Stimulated activated CD4-positive, alpha-beta T cell treated with anti-CD3 and anti-CD28 coated beads, Interleukin-4, amount 100 ng/mL, for 4 hours (primary cell): Measurements from ENCODE around the gene XG.
A peak's percentile ranks its signal among the peaks of the same experiment; 100 is the strongest.
"Not testable (repeated sequence)": the region's sequence is repeated elsewhere in the genome, so short reads cannot be mapped to it uniquely, and the experiment has no call there.

ENCODE experiments used
- DNase-seq, 2 experiments: peaks; one replicate each; pipeline ENCODE4 v3.0.0-alpha.2; 2020

Gene XG

DNA sequence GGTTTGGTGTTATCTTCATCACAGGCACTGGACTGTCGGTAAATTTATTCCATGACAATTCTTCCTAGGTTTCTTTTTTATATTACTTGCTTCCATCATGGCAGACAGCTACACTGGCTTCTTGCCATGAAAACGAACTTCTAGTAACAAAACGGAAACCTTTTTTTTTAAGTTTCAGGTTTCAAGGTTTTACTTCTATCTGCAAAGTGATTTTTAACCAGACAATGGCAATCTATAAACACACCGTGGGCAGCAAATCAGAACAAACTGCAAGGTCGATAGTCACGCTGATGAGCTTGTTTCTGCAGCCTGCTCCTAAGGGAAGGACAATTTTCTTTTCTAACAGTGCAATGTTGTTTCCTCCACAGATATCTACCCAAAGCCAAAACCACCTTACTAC is 29.9 kb downstream of the XG start:
- DNase-seq = no peak

DNA sequence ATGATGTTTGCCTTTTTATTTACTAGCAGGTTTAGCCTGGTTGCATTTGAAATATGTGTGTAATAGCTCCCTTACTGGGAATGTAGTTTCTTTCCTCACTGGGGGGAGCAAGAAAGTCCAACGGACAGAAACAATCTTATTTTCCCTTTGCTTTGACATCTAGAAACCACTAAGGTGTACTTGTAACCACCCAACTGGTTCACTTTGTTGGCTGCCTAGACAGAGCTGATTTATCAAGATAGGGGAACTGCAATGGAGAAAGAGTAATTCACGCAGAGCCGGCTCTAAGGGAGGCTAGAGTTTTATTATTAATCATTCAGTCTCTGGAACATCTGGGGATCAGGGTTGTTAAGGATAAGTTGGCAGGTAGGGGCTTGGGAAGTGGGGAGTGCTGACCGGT is 30.3 kb downstream of the XG start:
- no peak for DNase-seq

DNA sequence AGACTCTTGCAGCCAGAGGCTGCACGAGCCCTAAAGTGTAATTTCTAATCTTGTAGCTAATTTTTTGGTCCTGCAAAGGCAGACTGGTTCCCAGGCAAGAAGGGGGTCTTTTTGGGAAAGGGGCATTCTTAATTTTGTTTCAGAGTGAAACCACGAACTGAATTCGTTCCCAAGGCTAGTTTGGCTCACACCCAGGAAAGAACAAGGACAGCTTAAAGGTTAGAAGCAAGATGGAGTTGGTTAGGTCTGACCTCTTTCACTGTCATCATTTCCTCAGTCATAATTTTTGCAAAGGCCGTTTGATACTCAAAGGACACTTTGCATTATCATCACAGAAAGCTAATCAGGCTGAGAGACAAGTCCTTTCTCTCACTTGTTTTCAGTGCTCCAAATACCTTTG is 30.9 kb downstream of the XG start:
- DNase-seq = no peak

DNA sequence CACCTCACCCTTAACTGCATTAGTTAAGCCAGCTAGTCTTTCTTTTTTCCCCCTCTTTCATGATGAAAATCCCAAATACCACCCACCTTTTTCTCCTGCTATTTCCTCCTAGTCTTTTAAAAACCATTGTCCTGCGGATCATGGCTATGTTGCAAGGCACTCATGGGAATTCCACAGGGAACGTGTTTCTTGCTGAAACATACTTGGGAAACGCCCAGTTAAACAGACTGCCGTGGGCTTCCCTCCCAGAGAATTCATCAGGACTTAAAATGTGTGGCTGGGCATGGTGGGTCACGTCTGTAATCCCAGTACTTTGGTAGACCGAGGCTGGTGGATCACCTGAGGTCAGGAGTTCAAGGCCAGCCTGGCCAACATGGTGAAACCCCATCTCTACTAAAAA is 32.2 kb downstream of the XG start:
- DNase-seq = no peak

DNA sequence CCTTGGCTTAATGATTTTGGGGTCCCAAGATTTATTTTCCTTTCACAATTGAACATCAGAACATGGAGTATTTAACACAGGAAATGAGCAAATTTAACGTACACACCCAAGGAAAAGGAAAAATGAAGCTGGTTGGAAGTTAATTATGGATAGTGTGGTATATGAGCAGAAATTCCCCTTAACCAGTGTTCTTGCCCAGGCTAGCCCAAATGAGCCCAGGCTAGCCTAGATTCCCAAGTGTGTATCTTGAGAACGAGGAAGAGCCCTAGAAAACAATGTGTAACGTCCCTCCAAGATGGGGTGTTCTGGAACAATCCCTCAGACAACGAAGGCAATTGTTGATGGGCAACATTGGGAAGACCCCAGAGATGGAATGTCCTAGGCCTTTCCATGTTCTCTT is 33.7 kb downstream of the XG start:
- DNase-seq = no peak

DNA sequence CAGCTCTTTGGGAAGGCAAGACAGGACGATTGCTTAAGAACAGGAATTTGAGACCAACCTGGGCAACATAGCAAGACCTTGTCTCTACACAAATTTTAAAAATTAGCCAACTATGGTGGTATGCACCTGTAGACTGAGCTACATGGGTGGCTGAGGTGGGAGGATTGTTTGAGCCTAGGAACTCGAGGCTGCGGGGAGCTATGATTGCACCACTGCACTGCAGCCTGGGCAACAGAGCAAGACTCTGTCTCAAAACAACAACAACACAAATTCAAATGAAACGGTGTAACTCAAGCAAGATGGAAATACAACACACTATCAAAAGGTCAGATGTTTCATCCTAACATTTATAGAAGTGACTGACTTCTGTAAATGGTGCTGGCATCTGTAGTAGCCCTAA is 37.1 kb downstream of the XG start:
- DNase-seq = no peak

DNA sequence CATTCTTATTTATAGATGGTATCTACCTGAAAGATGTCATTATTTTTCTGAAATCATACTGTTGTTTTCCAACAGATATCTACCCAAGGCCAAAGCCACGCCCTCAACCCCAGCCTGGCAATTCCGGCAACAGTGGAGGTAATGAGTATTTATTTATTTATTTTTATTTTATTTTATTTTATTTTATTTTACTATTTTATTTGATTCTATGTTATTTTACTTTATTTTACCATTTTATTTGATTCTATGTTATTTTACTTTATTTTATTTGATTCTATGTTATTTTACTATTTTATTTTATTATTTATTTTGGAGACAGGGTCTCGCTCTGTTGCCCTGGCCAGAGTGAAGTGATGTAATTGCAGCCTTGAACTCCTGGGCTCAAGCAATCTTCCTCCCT is 37.7 kb downstream of the XG start:
- no peak for DNase-seq

DNA sequence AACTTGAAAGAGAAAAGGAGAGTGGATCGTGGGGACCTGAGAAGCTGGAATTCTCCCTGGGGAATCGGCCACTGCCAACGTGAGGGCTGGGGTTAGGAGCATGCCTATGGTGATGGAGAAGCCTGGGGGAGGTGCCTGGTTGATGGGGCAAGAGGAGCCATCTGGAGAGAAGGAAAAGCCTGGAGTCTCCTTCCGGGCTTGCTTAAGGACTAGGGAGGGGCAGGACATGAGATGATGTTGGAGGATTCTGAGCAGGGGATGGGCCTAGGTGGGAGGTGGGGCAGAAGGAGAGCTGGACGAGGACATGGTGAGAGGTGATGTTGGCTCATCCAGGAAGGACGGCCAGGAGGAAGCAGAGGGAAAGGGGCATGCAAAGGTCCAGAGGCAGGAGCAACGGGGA is 41.9 kb downstream of the XG start:
- DNase-seq = no peak

DNA sequence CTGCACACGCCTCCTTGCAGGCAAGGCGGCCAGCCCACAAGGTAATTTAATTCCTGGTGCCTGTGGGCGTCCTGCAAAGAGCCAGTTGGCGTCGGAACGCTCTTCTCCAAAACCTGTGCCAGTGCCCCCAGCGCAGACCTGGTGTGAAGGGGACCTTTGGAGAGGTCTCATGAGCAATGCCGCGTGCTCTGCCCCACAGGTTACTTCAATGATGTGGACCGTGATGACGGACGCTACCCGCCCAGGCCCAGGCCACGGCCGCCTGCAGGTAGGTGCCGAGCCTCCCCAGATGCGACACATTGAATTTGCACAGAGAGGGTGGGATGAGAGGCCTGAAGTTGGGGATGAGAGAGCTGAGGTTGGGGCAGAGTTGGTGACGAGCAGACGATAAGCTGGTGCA is 42.5 kb downstream of the XG start:
- no peak for DNase-seq

DNA sequence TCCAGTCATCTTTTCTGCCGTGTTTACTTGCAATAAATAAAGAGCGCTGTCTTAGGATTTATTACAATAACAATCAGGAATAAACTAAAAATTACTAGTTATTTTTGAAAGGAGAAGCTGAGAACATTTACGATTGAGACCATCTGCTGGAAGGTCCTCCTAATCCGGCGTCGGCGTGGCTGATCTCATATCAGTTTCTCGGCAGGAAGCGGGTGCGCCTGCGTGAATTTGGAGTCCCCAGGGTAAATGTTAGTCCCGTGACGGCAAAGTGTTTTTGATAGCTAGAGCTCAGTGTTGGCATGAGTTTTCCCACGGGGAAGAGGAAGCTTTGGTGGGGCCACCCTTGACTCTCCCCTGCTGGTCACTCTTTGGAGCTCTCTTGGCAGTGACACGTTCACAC is 45.0 kb downstream of the XG start:
- not testable (repeated sequence) for DNase-seq

DNA sequence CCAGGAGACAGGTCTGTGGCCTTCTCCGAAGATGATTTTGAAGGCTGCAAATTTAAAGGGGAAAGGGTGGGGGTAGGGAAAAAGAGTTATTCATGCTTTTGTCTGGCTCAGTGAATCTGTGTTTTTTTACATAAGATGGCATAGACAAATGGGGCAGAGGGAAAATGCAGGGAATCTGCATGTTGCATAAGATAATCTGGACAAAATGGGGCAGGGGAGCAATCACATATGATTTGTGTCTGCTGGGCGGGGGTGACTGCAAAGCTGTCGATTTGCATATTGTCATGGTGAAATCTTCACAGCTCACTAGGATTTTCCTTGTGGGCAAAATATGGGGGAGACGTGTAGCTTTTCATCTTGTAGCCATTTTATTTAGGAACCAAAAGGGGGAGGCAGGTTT is 47.5 kb downstream of the XG start:
- no peak for DNase-seq

DNA sequence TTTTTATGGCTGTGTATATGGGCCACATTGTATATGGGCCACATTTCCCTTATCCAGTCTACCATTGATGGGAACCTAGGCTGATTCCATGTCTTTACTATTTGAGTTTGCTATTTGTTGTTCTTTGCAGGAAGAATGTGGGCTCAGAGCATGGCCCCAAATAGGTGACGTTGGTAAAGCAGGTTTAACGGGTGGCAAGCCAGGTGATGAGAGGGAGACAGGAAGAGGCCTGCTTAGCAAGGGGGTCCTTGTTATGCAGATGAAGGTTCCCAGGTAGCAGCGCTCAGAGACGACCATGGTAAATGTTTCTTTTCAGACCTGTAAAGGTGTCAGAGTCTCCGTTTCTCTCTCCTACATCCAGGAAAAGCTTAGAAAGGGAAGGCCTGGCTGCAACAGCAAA is 48.1 kb downstream of the XG start:
- not testable (repeated sequence) for DNase-seq

DNA sequence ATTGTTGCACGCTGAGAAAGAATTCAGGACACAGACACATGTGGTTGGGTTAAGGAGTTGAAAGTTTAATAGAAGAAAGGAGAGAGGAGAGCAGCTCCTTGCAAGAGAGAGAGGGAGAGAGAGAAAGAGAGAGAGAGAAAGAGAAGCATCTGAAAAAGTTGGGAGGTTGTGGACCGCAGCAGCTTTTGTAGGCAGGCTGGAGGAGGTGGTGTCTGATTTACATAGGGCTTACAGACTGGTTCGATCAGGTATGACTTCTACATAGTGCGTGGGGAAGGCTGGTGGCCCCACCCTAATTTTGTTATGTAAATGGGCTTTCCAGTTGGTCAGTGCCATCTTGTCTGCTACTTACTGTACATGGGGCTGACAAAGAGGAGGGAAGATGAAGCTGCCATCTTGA is 49.4 kb downstream of the XG start:
- no peak for DNase-seq

DNA sequence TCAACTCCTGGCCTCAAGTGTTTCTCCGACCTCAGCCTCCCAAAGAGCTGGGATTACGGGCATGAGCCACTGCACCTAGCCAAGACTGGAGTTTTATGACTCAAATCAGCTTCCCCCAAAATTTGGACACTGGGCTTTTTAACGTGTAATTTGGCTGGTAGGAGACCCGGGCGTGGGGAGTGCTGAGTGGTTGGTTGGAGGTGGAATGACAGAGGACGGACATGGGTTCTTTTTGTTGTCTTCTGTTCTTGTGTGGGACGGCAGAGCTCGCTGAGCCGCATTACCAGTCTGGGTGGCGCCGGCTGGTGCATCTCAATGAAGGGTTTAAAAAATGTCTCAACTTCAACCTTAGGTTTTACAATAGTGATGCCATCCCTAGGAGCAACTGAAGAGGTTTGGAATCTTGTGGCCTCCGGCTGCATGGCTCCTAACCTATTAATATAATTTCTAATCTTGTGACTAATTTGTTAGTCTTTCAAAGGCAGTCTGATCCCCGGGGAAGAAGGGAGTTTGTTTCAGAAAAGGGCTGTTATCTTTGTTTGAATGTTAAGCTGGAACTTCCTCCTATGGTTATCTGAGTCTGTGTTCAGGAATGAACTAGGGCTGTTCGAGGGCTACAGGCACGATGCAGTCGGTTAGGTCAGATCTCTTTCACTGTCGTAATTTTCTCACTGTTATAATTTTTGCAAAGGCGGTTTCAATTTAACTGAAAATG is 50.7 kb downstream of the XG start:
- not testable (repeated sequence) for DNase-seq

DNA sequence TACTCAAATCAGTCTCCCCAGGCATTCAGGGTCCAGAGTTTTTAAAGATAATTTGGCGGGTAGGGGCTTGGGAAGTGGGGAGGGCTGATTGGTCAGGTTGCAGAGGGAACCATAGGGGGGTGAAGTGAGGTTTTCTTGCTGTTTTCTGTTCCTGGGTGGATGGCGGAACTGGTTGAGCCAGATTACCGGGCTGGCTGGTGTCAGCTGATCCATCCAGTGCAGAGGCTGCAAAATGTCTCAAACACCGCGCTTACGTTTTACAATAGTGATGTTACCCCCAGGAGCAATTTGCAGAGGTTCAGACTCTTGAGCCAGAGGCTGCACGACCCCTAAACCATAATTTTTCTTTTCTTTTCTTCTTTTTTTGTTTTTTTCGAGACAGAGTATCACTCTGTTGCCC is 51.6 kb downstream of the XG start:
- DNase-seq = not testable (repeated sequence)

DNA sequence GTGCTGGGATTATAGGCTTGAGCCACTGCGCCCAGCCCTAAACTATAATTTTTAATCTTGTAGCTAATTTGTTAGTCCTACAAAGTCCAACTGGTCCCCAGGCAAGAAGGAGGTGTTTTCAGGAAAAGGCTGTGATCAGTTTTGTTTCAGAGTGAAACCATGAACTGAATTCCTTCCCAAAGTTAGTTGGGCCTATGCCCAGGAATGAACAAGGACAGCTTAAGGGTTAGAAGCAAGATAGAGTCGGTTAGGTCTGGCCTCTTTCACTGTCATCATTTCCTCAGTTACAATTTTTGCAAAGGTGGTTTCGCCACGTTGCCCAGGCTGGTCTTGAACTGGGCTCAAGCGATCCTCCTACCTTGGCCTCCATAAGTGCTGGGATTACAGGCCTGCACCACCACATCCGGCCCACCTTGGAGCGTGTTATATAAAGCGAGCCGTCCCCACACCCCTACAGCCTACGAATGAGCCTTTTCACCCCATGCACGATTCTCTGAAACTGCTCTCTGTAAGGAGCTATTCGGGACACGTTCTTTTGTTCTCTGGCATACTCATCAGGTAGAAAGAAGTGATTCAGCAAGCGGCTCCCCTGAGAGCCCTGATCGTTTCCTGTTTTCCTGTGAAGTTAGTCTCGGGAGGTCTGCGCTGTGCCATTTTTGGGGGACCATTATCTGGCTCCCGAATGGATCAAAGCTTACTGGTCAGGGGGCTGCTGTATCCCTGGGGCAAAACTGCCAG is 52.4 kb downstream of the XG start:
- not testable (repeated sequence) for DNase-seq

DNA sequence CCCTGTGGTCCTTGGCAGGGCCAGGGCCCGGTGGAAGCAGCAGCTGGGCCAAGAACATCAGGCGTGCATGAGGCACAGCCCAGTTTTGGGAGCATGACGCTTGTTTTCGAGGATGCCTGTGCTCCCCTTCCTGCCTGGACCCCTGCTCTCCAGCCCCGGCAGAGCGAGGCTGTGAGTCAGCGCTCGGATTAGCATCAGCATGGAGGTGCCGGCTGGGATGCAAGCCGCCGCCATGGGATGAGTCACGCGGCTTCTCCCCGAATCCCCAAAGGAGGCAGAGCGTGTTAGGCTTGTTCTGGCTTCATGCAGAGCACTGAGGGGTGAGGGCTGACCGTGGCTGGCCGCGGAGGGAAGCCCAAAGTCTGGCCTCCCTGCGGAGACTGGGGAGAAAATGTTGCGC is 53.0 kb downstream of the XG start:
- DNase-seq = not testable (repeated sequence)

DNA sequence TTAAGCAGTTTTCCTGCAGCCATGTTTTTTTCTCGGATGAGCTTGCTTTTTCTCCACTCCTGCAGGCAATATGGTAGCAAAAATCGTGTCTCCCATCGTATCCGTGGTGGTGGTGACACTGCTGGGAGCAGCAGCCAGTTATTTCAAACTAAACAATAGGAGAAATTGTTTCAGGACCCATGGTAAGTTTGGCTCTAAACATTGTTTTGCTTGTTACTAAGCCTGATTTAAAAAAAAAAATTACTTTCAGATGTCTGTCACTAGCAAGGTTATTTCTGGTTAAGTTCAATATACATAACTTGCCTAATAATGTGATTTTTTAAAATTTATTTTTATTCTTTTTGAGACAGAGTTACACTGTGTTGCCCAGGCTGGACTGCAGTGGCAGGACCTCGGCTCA is 59.4 kb downstream of the XG start:
- no peak for DNase-seq

DNA sequence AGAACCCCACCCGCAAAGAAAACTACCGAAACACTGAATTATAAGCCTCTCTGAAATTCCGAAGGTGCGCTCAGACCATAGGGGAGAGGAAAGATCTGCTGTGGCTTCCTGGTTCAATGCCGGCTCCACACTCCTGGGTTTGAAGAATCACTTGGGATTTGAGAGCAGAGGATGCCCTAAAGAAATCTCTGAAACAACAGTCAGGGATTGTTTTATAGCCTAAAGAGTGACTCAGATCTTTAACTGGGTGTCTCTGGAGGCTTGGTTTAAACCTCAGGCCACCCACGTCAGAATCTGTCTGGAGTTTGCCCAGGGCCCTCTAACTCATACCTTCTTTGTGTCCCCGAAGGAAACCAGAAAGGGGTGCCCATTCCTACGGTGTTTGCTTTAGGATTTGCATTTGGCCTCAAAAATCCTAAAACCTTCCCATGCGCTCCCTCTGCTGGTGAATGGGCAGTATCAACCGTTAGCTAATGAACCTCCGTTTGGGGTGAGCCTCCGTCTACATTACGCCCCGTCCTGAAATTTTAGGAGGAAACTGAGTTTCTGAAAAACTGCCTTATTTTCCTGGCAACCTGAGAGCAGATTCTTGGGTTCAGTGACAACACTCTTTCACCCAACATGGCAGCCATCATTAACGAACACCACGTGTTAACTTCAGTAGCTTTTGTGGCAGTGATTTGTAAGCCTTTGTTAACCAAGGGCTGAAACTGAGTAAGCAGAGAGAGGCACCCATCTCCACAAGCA is 60.5 kb downstream of the XG start:
- peak; percentile 6 to 23 for DNase-seq

DNA sequence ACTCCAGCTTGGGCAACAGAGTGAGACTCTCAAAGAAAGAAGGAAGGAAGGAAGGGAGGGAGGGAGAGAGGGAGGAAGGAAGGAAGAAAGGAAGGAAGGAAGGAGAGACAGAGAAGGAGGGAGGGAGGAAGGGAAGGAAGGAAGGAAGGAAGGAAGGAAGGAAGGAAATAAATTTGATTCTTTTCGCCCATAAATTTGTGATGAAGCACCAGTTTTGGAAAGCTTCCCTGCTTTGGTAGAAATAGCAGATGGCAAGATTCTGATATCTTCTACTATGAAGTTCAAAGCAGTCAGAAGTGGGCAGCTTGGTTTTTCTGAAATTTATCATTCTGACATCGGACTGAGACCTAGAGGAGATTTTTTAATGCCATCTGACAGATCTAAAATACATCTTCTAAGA is 65.2 kb downstream of the XG start:
- DNase-seq = no peak

DNA sequence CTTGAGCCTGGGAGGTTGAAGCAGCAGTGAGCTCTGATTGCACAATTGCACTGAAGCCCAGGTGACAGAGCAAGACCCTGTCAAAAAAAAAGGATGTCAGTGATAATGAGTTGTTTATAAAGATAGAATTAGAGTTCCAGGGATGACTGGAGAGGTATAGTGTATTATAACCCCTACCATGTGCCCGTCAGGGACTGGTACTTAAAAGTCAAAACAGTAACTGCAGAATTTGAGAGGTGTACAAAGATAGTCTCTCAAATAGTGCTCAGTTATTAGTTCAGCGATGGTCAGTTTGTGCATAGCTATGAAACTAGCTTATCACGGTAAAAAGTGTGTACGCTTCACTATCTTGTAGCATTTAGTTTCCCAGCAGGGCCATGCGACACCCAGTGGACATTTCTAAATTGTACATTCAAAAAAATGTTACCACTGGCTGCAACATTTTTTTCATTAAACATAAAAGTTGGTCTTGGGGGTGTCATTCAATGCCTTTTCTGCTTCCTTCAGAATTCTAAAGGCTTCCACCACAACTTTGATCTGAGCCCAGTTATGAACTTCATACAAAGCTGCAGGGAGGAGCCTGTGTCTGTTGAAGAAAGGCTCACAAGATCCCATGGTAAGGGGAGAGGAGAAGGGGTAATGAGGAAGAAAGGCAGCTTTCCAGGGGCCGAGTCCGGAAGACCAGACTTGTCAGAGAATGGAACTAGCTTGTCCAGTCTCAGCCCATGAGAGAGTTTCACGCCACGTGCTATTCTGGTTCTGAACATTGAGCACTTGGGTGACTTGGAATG is 67.7 kb downstream of the XG start:
- DNase-seq = no peak

DNA sequence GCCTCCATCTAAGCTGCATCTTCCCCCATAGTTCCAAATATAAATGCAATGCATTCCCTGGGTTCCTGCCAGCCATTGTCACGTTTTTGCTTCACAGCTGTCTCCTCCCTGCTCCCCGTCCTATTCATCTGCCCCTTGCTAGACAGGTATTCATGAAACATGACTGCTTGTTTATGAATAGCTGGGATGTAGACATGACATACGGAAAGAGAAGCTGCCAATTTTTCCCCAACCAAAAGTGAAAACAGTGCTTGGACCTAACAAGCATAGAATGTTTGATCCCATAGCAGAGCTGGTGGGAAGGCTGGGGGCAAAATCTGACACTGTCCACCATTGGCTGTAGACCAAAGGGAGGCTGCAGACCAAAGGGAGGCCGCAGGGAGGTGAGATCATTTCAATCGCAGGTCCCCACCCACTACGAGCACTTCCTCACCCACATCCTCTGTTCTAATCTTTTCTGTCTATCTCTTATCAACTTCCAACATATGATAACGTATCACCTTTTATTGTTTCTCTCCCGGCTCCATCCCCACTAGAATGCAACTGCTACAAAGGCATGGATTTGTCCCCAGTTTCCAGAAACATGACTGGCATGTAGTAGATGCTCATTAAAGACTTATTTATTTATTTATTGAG is 68.4 kb downstream of the XG start:
- no peak for DNase-seq
